ENCODE data around the gene VANGL2. TPM values are rescaled to one million over a fixed set of nuclear protein-coding genes. Genes with fewer than 3 reads are reported as not detected.
A peak's percentile ranks its signal among the peaks of the same experiment; 100 is the strongest.

VANGL2 gene
- polyA plus RNA-seq, 3 donors: 0.01 TPM; not detected in 2

DNA sequence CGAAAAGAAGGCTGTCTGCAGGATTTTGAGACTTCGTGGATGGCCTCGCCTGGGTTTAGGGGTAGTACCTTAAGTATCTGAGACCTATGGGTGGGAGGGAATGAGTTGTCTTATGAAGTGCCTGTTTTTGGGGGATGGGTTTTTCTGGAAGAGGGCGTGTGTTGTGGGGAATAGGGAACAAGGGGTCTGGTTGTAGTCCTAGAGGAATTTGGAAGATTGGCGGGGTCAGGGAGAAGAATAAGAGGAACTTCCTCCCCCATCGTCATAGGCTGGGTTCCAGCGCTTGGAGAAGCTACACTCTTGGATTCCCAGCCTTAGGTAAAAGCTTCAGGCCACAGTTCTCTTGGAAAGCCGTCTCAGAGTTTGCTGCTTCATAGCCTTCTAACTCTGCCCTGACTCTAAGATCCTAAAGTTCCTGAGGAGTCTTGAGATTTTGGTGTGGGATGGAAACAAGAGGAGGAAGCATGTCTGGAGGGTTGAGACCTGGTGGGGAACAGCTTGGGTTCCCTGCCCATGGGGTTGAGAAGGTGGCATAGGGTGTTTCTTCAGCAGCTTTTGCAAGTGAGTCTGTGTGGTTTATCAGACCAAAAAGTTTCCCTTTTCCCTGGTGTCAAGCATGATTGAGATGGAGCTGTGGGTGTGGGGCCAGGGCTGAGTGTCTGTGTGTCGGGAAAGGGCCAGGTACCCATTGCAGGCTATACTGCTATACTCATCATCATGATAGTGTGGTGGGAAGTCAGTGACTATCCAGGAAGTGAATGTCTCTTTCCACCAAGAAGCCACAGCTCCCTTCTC, 1.8 kb downstream of the VANGL2 start:
- Mint-ChIP-seq H3K27ac (peak overlapping the region in 1 of 7 donors; percentile 51), H3K4me3 (peak overlapping the region in 1 of 2 donors; percentile 77), H3K4me1 (peaks cover 29% of the 10 kb centered on the region), H3K36me3 (peaks cover 0 to 8% of the 10 kb centered on the region in 2 donors), H3K27me3 (ENCODE audit: low read depth in 3 of 3) (peaks cover 31 to 35% (median 32%) of the 10 kb centered on the region in 3 donors), H3K9me3 (peaks cover 0 to 2% (median 0%) of the 10 kb centered on the region in 7 donors)
- Histone ChIP-seq H3K27ac (ENCODE audit: low read depth in 1 of 2, low read length in 2 of 2) (no peak overlapping the region), H2AFZ (ENCODE audit: insufficient read depth, low read depth, low read length, poor library complexity, severe bottlenecking) (no peak overlapping the region), H3K4me1 (ENCODE audit: control insufficient read depth in 1 of 2, insufficient read depth in 2 of 2, low read length in 2 of 2) (peaks cover 9 to 12% of the 10 kb centered on the region in 2 donors), H3K4me2 (replicated peaks; ENCODE audit: extremely low read depth, low read length, poor library complexity, severe bottlenecking) (no peak overlapping the region), H4K20me1 (ENCODE audit: insufficient read depth, low read length) (no peaks in the 10 kb centered on the region), H3K9ac (ENCODE audit: insufficient read depth, low read length, poor library complexity, severe bottlenecking) (no peak overlapping the region), H3K27me3 (ENCODE audit: control insufficient read depth in 2 of 2, insufficient read depth in 2 of 2, low read length in 2 of 2) (peaks cover 18 to 26% of the 10 kb centered on the region in 2 donors), H3K9me3 (replicated peaks in 1 of 2; ENCODE audit: control insufficient read depth in 1 of 2, insufficient read depth in 1 of 2, low read length in 2 of 2) (no peaks in the 10 kb centered on the region), H3K79me2 (ENCODE audit: insufficient read depth, low read length) (no peaks in the 10 kb centered on the region), H3K4me3 (replicated peaks in 1 of 3; ENCODE audit: low read depth in 2 of 3, low read length in 3 of 3) (no peak overlapping the region), H3K36me3 (replicated peaks in 1 of 2; ENCODE audit: control insufficient read depth in 1 of 2, insufficient read depth in 2 of 2, low read length in 2 of 2) (no peaks in the 10 kb centered on the region)
- TF ChIP-seq, protein P1, sequence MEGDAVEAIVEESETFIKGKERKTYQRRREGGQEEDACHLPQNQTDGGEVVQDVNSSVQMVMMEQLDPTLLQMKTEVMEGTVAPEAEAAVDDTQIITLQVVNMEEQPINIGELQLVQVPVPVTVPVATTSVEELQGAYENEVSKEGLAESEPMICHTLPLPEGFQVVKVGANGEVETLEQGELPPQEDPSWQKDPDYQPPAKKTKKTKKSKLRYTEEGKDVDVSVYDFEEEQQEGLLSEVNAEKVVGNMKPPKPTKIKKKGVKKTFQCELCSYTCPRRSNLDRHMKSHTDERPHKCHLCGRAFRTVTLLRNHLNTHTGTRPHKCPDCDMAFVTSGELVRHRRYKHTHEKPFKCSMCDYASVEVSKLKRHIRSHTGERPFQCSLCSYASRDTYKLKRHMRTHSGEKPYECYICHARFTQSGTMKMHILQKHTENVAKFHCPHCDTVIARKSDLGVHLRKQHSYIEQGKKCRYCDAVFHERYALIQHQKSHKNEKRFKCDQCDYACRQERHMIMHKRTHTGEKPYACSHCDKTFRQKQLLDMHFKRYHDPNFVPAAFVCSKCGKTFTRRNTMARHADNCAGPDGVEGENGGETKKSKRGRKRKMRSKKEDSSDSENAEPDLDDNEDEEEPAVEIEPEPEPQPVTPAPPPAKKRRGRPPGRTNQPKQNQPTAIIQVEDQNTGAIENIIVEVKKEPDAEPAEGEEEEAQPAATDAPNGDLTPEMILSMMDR (IDR thresholded peaks at IDR 0.05): no peak
- no peak for DNase-seq
- WGBS (ENCODE audit: insufficient coverage): 97% methylated on average over 5 of the region's 9 CpGs
- intact Hi-C loops (cut with micrococcal nuclease): no loop called here

DNA sequence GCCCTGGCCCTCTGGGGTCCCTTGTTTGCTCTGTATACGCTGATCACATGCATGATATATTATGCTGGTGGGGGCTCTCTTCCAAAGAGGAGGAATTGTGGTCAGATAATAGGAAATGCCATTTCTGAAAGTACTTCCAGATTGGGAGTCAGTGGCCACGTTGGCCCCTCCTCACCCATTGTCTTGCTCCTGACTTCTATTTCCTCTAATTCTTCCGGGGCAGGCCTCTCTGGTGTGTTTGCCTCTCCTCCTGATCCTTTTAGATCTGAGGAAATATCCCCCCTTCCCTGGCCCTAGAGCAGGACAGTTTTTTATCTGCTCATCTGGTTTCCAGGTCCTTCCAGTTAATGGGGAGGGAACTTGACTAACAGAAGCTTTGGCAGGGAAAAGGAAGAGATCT, 2.9 kb downstream of the VANGL2 start:
- Histone ChIP-seq H3K79me2 (ENCODE audit: insufficient read depth, low read length) (no peaks in the 10 kb centered on the region), H3K27ac (ENCODE audit: low read depth in 1 of 2, low read length in 2 of 2) (no peak overlapping the region), H3K4me2 (replicated peaks; ENCODE audit: extremely low read depth, low read length, poor library complexity, severe bottlenecking) (no peak overlapping the region), H3K4me1 (ENCODE audit: control insufficient read depth in 1 of 2, insufficient read depth in 2 of 2, low read length in 2 of 2) (peaks cover 9 to 12% of the 10 kb centered on the region in 2 donors), H3K9me3 (replicated peaks in 1 of 2; ENCODE audit: control insufficient read depth in 1 of 2, insufficient read depth in 1 of 2, low read length in 2 of 2) (no peaks in the 10 kb centered on the region), H3K9ac (ENCODE audit: insufficient read depth, low read length, poor library complexity, severe bottlenecking) (no peak overlapping the region), H2AFZ (ENCODE audit: insufficient read depth, low read depth, low read length, poor library complexity, severe bottlenecking) (no peak overlapping the region), H3K27me3 (ENCODE audit: control insufficient read depth in 2 of 2, insufficient read depth in 2 of 2, low read length in 2 of 2) (peaks cover 18 to 26% of the 10 kb centered on the region in 2 donors), H4K20me1 (ENCODE audit: insufficient read depth, low read length) (no peaks in the 10 kb centered on the region), H3K36me3 (replicated peaks in 1 of 2; ENCODE audit: control insufficient read depth in 1 of 2, insufficient read depth in 2 of 2, low read length in 2 of 2) (no peaks in the 10 kb centered on the region), H3K4me3 (replicated peaks in 1 of 3; ENCODE audit: low read depth in 2 of 3, low read length in 3 of 3) (no peak overlapping the region)
- peaks cover 29% of the 10 kb centered on the region for H3K4me1 Mint-ChIP-seq
- TF ChIP-seq, protein P1 (IDR thresholded peaks at IDR 0.05): no peak
- 10% methylated on average over 2 of the region's 3 CpGs for WGBS (ENCODE audit: insufficient coverage)
- intact Hi-C loops (cut with micrococcal nuclease): no loop called here
- peaks cover 0 to 2% (median 0%) of the 10 kb centered on the region in 7 donors for H3K9me3 Mint-ChIP-seq
- peaks cover 0 to 8% of the 10 kb centered on the region in 2 donors for H3K36me3 Mint-ChIP-seq
- no peak for DNase-seq
- peak overlapping the region in 1 of 7 donors; percentile 52 for H3K27ac Mint-ChIP-seq
- H3K27me3 Mint-ChIP-seq (ENCODE audit: low read depth in 3 of 3): peaks cover 31 to 35% (median 32%) of the 10 kb centered on the region in 3 donors
- no peak overlapping the region for H3K4me3 Mint-ChIP-seq
